Tibial artery (tissue), 4 donors: Measurements from ENCODE around the gene JAKMIP1.

Source experiments
- DNase-seq, 2 donors: peaks; one replicate each; pipeline ENCODE4 v3.0.0-alpha.2; 2019
- H3K27ac ChIP-seq, 2 donors: fragments of 200-600 bp; sonication (generic) in 1 of 2; 1 replicate in 1 of 2; 2 replicates in 1 of 2; pipeline ENCODE4 v1.5.1; 2018 to 2019; ENCODE audit warnings: mild to moderate bottlenecking in 1 of 2
- H3K27me3 ChIP-seq, 2 donors: fragments of 200-600 bp; sonication (generic) in 1 of 2; one replicate each; pipeline versions ENCODE4 v1.5.1 to v1.6.0; 2016 to 2019
- H3K36me3 ChIP-seq, 3 donors: fragments of 200-600 bp; sonication (generic) in 2 of 3; one replicate each; pipeline ENCODE4 v1.5.1; 2016 to 2019; ENCODE audit warnings: mild to moderate bottlenecking in 2 of 3
- H3K4me1 ChIP-seq, 4 donors: fragments of 200-600 bp; sonication (generic) in 2 of 4; 1 replicate in 3 of 4; 2 replicates in 1 of 4; pipeline ENCODE4 v1.5.1; 2016 to 2019
- H3K4me3 ChIP-seq, 2 donors: fragments of 200-600 bp; sonication (generic) in 1 of 2; 1 replicate in 1 of 2; 2 replicates in 1 of 2; pipeline ENCODE4 v1.5.1; 2018 to 2019; ENCODE audit warnings: mild to moderate bottlenecking in 2 of 2
- H3K9me3 ChIP-seq, 3 donors: fragments of 200-600 bp; sonication (generic) in 1 of 3; one replicate each; pipeline ENCODE4 v1.5.1; 2016 to 2019
- CTCF ChIP-seq, 2 experiments: fragments of 200-600 bp in 1 of 2; fragments of 450-650 bp in 1 of 2; IDR thresholded peaks; one replicate each; pipeline ENCODE4 v1.5.1; 2017 to 2019; ENCODE audit warnings: antibody characterized with exemption in 2 of 2, mild to moderate bottlenecking in 1 of 2, moderate library complexity in 1 of 2
- intact Hi-C: fragments of 100-400 bp; cut with DNase I; formaldehyde crosslinking; loops from one replicate; pipeline ENCODE4 v1.15.0; 2023; ENCODE audit warnings: low total_unique reads

The JAKMIP1 gene

GRCh38 chr4:6078560-6078959 lies 121.8 kb downstream of the JAKMIP1 start:
- peaks cover 0 to 4% (median 0%) of the 10 kb centered on the region in 3 donors for H3K9me3 ChIP-seq
- TF ChIP-seq CTCF (IDR thresholded peaks at IDR 0.05) = no peak
- no peaks in the 10 kb centered on the region for H3K36me3 ChIP-seq
- H3K27ac ChIP-seq = no peak overlapping the region
- intact Hi-C loops = no loop called here
- H3K27me3 ChIP-seq = no peaks in the 10 kb centered on the region
- no peak for DNase-seq
- no peaks in the 10 kb centered on the region for H3K4me1 ChIP-seq
- no peak overlapping the region for H3K4me3 ChIP-seq

GRCh38 chr4:6076391-6076790 lies 124.0 kb downstream of the JAKMIP1 start:
- no peaks in the 10 kb centered on the region for H3K9me3 ChIP-seq
- H3K36me3 ChIP-seq = no peaks in the 10 kb centered on the region
- intact Hi-C loops = no loop called here
- no peak overlapping the region for H3K27ac ChIP-seq
- TF ChIP-seq CTCF (IDR thresholded peaks at IDR 0.05) = no peak
- H3K4me1 ChIP-seq = no peaks in the 10 kb centered on the region
- H3K27me3 ChIP-seq = peaks cover 0 to 1% of the 10 kb centered on the region in 2 donors
- DNase-seq = no peak
- H3K4me3 ChIP-seq = no peak overlapping the region

- peaks cover 0 to 11% of the 10 kb centered on the region in 2 donors for H3K27me3 ChIP-seq
- no peak overlapping the region for H3K27ac ChIP-seq
- no peak overlapping the region for H3K4me3 ChIP-seq
- H3K36me3 ChIP-seq = no peaks in the 10 kb centered on the region
- no peak for TF ChIP-seq CTCF (IDR thresholded peaks at IDR 0.05)
- H3K4me1 ChIP-seq = no peaks in the 10 kb centered on the region
- H3K9me3 ChIP-seq = no peaks in the 10 kb centered on the region
- DNase-seq = no peak
- intact Hi-C loops = no loop called here
Measured at GRCh38 chr4:6074758-6075157, 125.6 kb downstream of the JAKMIP1 start.

GRCh38 chr4:6071959-6072720 lies 128.2 kb downstream of the JAKMIP1 start:
- no peak overlapping the region for H3K27ac ChIP-seq
- H3K27me3 ChIP-seq = peaks cover 0 to 12% of the 10 kb centered on the region in 2 donors
- no peaks in the 10 kb centered on the region for H3K9me3 ChIP-seq
- no peak for DNase-seq
- H3K4me3 ChIP-seq = no peak overlapping the region
- intact Hi-C loops = no loop called here
- H3K4me1 ChIP-seq = no peaks in the 10 kb centered on the region
- TF ChIP-seq CTCF (IDR thresholded peaks at IDR 0.05) = no peak
- H3K36me3 ChIP-seq = no peaks in the 10 kb centered on the region

GRCh38 chr4:6071191-6071958 lies 129.0 kb downstream of the JAKMIP1 start:
- Histone ChIP-seq H3K27me3 (peaks cover 0 to 19% of the 10 kb centered on the region in 2 donors), H3K36me3 (no peaks in the 10 kb centered on the region), H3K27ac (no peak overlapping the region), H3K4me3 (no peak overlapping the region), H3K4me1 (no peaks in the 10 kb centered on the region), H3K9me3 (no peaks in the 10 kb centered on the region)
- TF ChIP-seq CTCF (IDR thresholded peaks at IDR 0.05) = no peak
- no peak for DNase-seq
- intact Hi-C loops = no loop called here
